Activated CD8-positive, alpha-beta memory T cell treated with anti-CD3 and anti-CD28 coated beads for 24 hours (primary cell): ENCODE data around the gene CACNA1I.
"Not testable (repeated sequence)": the region's sequence is repeated elsewhere in the genome, so short reads cannot be mapped to it uniquely, and the experiment has no call there.

Experiments
- DNase-seq: peaks from one replicate; pipeline ENCODE4 v3.0.0-alpha.2; 2020

The CACNA1I gene

GRCh38 chr22:39570665-39571064 is at the start of gene CACNA1I:
TSS of gene CACNA1I (plus strand) at chr22:39570753. CDS start at chr22:39570753, 0 bp downstream.
- no peak for DNase-seq

DNA sequence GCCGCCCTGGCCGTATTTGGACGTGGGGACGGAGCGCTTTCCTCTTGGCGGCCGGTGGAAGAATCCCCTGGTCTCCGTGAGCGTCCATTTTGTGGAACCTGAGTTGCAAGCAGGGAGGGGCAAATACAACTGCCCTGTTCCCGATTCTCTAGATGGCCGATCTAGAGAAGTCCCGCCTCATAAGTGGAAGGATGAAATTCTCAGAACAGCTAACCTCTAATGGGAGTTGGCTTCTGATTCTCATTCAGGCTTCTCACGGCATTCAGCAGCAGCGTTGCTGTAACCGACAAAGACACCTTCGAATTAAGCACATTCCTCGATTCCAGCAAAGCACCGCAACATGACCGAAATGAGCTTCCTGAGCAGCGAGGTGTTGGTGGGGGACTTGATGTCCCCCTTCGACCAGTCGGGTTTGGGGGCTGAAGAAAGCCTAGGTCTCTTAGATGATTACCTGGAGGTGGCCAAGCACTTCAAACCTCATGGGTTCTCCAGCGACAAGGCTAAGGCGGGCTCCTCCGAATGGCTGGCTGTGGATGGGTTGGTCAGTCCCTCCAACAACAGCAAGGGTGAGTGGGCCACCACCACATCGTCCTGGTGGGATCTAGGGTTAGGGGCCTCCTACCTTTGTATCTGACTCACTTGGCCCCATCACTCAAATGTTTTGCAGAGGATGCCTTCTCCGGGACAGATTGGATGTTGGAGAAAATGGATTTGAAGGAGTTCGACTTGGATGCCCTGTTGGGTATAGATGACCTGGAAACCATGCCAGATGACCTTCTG is 49.3 kb upstream of the CACNA1I start:
- DNase-seq, result not testable (repeated sequence)

DNA sequence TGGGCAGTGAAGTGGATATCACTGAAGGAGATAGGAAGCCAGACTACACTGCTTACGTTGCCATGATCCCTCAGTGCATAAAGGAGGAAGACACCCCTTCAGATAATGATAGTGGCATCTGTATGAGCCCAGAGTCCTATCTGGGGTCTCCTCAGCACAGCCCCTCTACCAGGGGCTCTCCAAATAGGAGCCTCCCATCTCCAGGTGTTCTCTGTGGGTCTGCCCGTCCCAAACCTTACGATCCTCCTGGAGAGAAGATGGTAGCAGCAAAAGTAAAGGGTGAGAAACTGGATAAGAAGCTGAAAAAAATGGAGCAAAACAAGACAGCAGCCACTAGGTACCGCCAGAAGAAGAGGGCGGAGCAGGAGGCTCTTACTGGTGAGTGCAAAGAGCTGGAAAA is 48.5 kb upstream of the CACNA1I start:
- not testable (repeated sequence) for DNase-seq

- DNase-seq, result peak; percentile 77
Measured at GRCh38 chr22:39522567-39523300, 47.8 kb upstream of the CACNA1I start.

- DNase-seq, result no peak
Measured at GRCh38 chr22:39524089-39524752, 46.3 kb upstream of the CACNA1I start.

DNA sequence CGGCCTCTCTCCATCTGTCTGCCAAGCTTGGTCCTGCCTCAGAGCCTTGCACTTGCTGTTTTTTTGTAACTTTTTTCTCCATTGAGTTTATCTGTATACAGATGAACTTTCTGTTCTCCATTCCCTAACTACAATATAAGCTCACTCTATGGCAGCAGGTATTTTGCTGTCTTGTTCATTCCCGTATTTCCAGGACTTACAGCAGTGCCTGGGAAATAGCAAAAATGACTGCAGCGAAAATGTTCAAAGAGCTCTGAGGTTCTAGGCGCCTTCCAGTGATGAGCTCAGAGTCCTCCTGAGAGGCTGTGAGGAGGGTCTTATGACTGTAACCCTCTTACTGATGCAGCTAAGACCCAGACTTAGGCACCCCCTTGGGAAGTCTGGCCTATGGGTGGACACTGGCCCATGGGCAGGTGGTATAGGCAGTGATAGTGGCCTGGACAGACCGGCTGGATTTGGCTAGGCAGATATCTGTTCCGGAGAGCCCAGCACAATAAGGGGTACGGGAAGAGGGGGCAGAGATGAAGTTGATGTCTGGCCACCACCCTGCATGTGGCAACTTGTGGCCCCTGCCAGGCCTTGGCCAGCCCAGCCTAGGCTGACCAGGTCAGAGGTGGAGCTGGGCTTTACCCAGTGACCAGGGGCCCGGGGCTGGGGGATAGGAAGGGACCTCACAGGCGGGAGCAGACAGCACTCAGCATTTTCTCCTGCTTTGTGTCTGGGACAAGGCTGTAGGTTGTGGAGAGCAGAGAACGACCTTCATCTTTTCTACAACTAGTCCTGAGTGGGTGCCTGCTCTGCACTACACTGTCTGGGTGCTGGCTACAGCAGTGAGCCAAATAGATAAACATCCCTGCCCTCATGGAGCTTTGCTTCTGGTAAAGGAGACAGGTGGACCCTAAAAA is 45.5 kb upstream of the CACNA1I start:
- DNase-seq, result peak; percentile 70

DNA sequence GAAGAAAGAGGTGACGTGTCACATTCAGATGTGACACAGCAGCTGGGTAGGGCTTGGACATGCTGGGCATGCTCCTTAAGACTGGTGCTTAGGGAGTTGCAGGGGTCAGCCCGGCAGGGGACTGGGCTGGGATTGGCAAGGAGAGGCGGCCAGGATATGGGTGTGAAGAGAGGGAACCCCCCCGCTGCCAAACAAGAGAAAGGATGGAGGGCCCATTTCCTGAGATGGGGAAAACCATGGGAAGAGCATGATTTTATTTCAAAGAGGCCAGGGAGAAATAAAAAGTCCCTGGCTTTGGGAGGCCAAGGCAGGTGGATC is 44.9 kb upstream of the CACNA1I start:
- DNase-seq, result no peak

DNA sequence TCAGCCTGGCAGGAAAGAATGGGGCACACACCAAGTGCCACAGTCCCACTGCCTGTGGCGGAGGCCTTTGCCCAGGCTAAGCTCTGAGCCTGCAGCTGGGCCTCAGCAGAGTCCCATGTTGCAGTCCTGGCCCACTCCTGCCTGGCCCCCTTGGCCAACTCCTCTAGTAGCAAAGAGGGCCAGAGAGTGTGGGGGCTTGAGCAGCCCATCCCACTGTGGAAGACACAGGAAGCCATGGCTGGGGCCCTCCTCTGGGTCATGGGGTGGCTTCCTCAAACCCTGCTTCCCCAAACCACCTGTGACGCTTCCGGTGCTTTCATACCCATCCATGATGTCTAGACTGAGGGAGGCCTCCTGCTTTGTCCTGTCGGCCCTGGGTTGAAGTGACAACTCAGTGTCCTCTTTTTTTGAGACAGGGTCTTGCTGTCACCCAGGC is 43.8 kb upstream of the CACNA1I start:
- DNase-seq, result peak; percentile 71

GRCh38 chr22:39527481-39527961 is 43.0 kb upstream of the CACNA1I start:
- no peak for DNase-seq

GRCh38 chr22:39528080-39528661 is 42.4 kb upstream of the CACNA1I start:
- no peak for DNase-seq

DNA sequence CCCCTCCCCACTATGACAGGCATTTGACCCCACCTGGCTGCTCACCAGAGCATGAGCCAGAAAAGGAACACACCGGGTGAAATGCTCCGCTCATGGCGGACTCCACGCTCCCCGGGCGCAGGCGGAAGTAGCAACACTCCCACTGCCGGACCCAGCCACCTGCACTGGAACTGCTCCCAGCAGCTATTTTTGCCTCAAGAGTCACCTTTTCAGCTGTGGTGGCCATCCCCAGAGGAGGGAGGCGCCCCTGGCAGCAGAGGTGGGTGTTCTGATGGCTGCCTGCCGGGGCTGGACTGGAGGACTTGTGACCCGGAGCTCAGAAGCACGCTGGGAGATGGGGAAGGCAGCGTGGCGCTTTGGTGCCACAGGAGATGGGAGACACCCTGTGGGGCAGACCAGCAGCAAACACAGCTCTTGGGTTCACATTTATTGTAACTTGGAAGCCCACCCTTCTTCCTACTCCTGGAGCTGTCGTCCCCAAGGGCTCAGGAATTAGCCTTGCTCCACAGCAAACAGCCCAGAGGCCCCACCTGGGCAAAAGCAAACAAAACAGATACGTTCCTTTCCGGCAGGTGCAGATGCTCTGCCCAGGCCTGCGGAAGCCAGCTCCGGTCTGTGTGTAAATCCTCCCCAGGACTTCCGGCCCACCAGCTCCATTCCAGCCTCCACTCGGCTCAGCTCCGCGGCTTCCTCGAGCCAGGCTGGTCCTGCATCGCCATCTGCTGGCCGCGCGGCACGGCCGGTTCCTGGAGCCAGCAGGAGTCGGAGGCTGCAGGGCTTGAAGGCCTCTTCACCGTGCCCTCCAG is 41.7 kb upstream of the CACNA1I start:
- DNase-seq, result peak; percentile 95

GRCh38 chr22:39529487-39529851 is 41.1 kb upstream of the CACNA1I start:
- DNase-seq, result no peak

DNA sequence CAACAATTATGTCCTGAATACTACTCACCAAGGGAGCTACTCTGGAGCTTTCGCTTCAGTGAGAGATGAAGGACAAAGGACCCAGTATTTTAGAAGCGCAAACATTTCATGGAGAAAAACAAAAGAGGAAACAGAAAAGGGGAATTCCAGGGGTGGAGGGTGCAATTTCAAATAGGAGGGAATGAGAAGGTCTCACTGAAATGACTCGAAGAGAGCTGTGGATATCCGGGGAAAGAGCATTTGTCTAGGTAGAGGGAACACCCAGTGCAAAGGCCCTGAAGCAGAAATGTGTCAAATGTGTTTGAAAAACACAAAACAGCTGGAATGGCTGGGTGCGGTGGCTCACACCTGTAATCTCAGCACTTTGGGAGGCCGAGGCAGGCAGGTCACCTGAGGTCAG is 40.4 kb upstream of the CACNA1I start:
- DNase-seq, result no peak

- no peak for DNase-seq
Measured at GRCh38 chr22:39530692-39531331, 39.7 kb upstream of the CACNA1I start.

- peak; percentile 98 for DNase-seq
Measured at GRCh38 chr22:39532215-39533073, 38.1 kb upstream of the CACNA1I start, which contains the start of gene RPS19BP1. TSS of gene RPS19BP1 (minus strand) at chr22:39532748. CDS start at chr22:39532738, 10 bp downstream.

- DNase-seq, result no peak
Measured at GRCh38 chr22:39534092-39534506, 36.5 kb upstream of the CACNA1I start.

DNA sequence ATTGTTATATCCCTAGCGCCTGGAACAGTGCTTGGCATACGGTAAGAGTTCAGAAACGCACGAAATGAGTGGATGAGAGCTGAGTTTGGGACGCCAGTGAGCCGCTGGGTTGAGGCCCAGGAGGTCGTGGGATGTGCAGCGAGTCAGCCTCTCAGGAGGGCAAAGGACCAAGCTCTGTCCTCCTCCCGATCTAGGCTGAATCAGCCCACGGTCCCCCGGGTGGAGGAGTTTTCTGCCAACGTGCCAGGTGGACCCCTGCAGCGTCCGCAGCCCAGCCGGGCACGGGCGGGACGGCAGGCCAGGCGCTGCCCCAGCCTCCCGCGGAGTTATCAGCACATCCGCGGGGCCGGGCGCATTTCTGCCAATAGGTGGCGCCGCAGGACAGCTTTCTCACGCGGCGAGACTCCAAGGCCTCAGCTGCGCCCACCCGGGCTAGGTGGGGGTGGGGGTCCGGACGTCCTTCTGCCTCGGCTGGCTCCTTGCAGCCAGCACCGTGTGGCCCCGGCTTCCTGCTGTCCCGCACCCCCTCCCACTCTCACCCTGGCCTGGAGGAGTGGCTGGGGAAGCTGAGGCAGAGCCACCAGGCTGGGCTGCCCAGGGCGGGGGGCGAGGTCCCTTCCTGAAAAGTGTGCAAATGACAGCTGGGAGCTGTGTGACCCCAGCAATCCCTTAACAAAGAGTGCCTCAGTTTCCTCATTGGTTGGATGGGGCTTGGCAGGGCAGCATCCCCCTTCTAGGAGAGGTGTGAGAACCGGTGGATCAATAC is 35.8 kb upstream of the CACNA1I start:
- DNase-seq, result peak; percentile 97

- DNase-seq, result no peak
Measured at GRCh38 chr22:39535357-39535725, 35.2 kb upstream of the CACNA1I start.
